ENCODE data around the gene TOR1AIP2. TPM values are rescaled to one million over a fixed set of nuclear protein-coding genes. Genes with fewer than 3 reads are reported as not detected.

TOR1AIP2 gene
- polyA plus RNA-seq, 1 of the 3 experiments (the other 2 are of a cell fraction), result 12.7 TPM

DNA sequence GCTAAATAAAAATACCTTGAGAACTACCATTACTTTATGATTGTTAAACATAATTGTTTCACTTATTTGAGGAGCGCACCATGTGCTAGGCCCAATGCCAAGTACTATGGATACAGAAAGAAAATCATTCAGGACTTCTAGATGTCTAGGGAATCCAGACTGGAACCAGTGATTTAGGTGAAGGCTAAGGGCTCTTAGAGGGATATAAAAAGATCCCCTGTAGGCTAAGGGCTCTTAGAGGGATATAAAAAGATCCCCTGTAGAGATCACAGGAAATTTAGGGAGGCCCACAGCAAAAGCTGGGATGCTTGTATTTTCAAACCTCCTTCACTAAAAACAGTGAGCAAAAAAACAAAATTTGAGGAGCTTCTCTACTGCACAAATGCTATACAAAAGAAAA, 6.7 kb downstream of the TOR1AIP2 start:
- peaks cover 94% of the 10 kb centered on the region for H4K20me1 ChIP-seq (ENCODE audit: insufficient read depth)

DNA sequence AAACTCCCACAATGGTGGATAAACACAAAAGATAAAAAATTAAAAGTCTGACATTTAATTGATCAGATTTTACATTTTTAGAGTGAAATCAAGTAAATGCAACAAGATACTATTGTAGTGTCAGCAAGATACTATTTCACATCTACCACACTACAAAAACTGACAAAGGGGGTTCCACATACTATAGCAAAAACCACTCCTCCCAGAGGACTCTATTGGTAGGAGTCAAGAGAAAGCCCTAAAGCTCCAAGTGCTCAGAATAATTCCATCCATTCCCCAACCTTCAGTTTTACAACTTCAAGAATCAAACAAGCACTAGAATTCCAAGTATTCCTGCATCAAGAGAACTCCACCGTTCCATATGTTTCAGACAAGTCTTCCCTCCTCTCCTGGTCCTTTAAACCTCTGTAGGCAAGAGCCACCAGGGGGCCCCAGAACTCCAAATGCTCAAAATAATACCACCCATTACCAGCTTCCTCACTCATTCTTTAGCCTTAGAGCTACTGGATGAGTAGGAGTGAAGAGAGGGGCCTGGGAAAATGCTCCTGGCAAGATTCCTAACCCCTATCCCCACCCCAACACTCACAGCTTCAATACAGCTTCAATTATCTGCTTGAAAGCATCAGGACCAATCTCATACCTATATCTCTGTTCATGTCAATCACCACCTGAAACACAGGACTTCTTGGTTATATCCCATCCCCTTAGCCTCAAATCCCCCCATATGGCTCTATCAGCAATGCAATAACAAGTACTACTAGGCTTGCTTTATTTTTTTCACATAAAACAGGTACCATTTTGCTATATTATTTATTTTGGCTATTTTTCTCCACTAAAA, 9.9 kb downstream of the TOR1AIP2 start:
- Histone ChIP-seq H3F3A (replicated peaks; ENCODE audit: insufficient read depth) (no peaks in the 10 kb centered on the region), H4K20me1 (ENCODE audit: insufficient read depth) (peaks cover 70% of the 10 kb centered on the region), H3K9me3 (no peaks in the 10 kb centered on the region), H3K4me2 (no peak overlapping the region), H3K79me2 (ENCODE audit: insufficient read depth) (peaks cover 98% of the 10 kb centered on the region), H3K4me1 (ENCODE audit: control insufficient read depth in 1 of 2, insufficient read depth in 2 of 2, low read depth in 1 of 2, low read length in 1 of 2) (peaks cover 0 to 4% of the 10 kb centered on the region in 2 experiments; a peak in 3 of 4 replicates), H3K9ac (no peak overlapping the region), H3K27me3 (ENCODE audit: insufficient read depth) (no peaks in the 10 kb centered on the region), H3K4me3 (ENCODE audit: low read depth in 2 of 2, low read length in 1 of 2) (no peak overlapping the region), H3K36me3 (replicated peaks in 1 of 2; ENCODE audit: control insufficient read depth in 1 of 2, insufficient read depth in 2 of 2, low read length in 1 of 2) (peaks cover 72 to 80% of the 10 kb centered on the region in 2 experiments), H2AFZ (ENCODE audit: low read depth) (no peak overlapping the region), H3K27ac (ENCODE audit: low read depth in 2 of 2, low read length in 1 of 2) (no peak overlapping the region), H3K9me2 (no peaks in the 10 kb centered on the region)
- POLR2A ChIA-PET, result no interaction called here
- DNase-seq, result peak; percentile 63
- CTCF ChIA-PET, result interaction anchor here (0.6 to 5.8 kb wide), 25 partner anchors 9 to 312 kb away, joined by 3 to 46 read pairs (median 4); partner anchors contain the start of genes CEP350 and TOR1AIP2
- WGBS (ENCODE audit: low lambda C conversion rate), result 44% methylated on average over 1 of the region's 1 CpG
- TF ChIP-seq SMC3 (IDR thresholded peaks at IDR 0.05; ENCODE audit: low read depth, low read length) (peak; percentile 52), GABPA (IDR thresholded peaks at IDR 0.05; ENCODE audit: low read depth) (no peak), MXI1 (IDR thresholded peaks at IDR 0.05; ENCODE audit: low read depth, low read length) (no peak), FOSL2 (IDR thresholded peaks at IDR 0.05; ENCODE audit: borderline replicate concordance, low read depth) (no peak), TCF12 (IDR thresholded peaks at IDR 0.05) (no peak), RAD21 (IDR thresholded peaks at IDR 0.05; ENCODE audit: low read length) (peak; percentile 65), TAF1 (IDR thresholded peaks at IDR 0.05; ENCODE audit: borderline replicate concordance, low read depth, low read length) (no peak), ELF1 (IDR thresholded peaks at IDR 0.05) (no peak), FOXM1 (IDR thresholded peaks at IDR 0.05; ENCODE audit: low read depth) (no peak), EP300 (IDR thresholded peaks at IDR 0.05; ENCODE audit: borderline replicate concordance in 1 of 2, low read depth in 1 of 2, low read length in 1 of 2) (no peak), NFIC (IDR thresholded peaks at IDR 0.05; ENCODE audit: borderline replicate concordance) (no peak)
- TF ChIP-seq, protein P1, sequence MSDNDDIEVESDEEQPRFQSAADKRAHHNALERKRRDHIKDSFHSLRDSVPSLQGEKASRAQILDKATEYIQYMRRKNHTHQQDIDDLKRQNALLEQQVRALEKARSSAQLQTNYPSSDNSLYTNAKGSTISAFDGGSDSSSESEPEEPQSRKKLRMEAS (IDR thresholded peaks at IDR 0.05; ENCODE audit: low read depth), result no peak
- TF ChIP-seq, protein P2, sequence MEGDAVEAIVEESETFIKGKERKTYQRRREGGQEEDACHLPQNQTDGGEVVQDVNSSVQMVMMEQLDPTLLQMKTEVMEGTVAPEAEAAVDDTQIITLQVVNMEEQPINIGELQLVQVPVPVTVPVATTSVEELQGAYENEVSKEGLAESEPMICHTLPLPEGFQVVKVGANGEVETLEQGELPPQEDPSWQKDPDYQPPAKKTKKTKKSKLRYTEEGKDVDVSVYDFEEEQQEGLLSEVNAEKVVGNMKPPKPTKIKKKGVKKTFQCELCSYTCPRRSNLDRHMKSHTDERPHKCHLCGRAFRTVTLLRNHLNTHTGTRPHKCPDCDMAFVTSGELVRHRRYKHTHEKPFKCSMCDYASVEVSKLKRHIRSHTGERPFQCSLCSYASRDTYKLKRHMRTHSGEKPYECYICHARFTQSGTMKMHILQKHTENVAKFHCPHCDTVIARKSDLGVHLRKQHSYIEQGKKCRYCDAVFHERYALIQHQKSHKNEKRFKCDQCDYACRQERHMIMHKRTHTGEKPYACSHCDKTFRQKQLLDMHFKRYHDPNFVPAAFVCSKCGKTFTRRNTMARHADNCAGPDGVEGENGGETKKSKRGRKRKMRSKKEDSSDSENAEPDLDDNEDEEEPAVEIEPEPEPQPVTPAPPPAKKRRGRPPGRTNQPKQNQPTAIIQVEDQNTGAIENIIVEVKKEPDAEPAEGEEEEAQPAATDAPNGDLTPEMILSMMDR (IDR thresholded peaks at IDR 0.05), result peak; percentile 82
- TF ChIP-seq, protein P3, sequence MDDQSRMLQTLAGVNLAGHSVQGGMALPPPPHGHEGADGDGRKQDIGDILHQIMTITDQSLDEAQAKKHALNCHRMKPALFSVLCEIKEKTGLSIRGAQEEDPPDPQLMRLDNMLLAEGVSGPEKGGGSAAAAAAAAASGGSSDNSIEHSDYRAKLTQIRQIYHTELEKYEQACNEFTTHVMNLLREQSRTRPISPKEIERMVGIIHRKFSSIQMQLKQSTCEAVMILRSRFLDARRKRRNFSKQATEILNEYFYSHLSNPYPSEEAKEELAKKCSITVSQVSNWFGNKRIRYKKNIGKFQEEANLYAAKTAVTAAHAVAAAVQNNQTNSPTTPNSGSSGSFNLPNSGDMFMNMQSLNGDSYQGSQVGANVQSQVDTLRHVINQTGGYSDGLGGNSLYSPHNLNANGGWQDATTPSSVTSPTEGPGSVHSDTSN (IDR thresholded peaks at IDR 0.05), result no peak

More for the DNA sequence above, 6.7 kb downstream of the TOR1AIP2 start:
- TF ChIP-seq, protein P4, sequence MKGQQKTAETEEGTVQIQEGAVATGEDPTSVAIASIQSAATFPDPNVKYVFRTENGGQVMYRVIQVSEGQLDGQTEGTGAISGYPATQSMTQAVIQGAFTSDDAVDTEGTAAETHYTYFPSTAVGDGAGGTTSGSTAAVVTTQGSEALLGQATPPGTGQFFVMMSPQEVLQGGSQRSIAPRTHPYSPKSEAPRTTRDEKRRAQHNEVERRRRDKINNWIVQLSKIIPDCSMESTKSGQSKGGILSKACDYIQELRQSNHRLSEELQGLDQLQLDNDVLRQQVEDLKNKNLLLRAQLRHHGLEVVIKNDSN (IDR thresholded peaks at IDR 0.05; ENCODE audit: borderline replicate concordance, low read depth), result no peak
- TF ChIP-seq, protein P5, sequence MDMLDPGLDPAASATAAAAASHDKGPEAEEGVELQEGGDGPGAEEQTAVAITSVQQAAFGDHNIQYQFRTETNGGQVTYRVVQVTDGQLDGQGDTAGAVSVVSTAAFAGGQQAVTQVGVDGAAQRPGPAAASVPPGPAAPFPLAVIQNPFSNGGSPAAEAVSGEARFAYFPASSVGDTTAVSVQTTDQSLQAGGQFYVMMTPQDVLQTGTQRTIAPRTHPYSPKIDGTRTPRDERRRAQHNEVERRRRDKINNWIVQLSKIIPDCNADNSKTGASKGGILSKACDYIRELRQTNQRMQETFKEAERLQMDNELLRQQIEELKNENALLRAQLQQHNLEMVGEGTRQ (IDR thresholded peaks at IDR 0.05; ENCODE audit: borderline replicate concordance, low read depth, low read length), result no peak
- TF ChIP-seq, protein P3 (IDR thresholded peaks at IDR 0.05), result no peak
- no peak for TF ChIP-seq SMC3 (IDR thresholded peaks at IDR 0.05; ENCODE audit: low read depth, low read length)
- Histone ChIP-seq H3K27ac (ENCODE audit: low read depth in 2 of 2, low read length in 1 of 2) (no peak overlapping the region), H3K4me1 (ENCODE audit: control insufficient read depth in 1 of 2, insufficient read depth in 2 of 2, low read depth in 1 of 2, low read length in 1 of 2) (peaks cover 0 to 5% of the 10 kb centered on the region in 2 experiments; a peak in 3 of 4 replicates), H3K27me3 (ENCODE audit: insufficient read depth) (no peaks in the 10 kb centered on the region), H3K36me3 (replicated peaks in 1 of 2; ENCODE audit: control insufficient read depth in 1 of 2, insufficient read depth in 2 of 2, low read length in 1 of 2) (peaks cover 73 to 83% of the 10 kb centered on the region in 2 experiments), H3F3A (replicated peaks; ENCODE audit: insufficient read depth) (peaks cover 5% of the 10 kb centered on the region), H3K79me2 (ENCODE audit: insufficient read depth) (peaks cover 100% of the 10 kb centered on the region), H3K9ac (no peak overlapping the region), H3K4me3 (ENCODE audit: low read depth in 2 of 2, low read length in 1 of 2) (no peak overlapping the region), H3K9me2 (no peaks in the 10 kb centered on the region), H3K4me2 (no peak overlapping the region), H2AFZ (ENCODE audit: low read depth) (no peak overlapping the region), H3K9me3 (no peaks in the 10 kb centered on the region)
- DNase-seq, result no peak
- WGBS (ENCODE audit: low lambda C conversion rate), result 100% methylated on average over 1 of the region's 1 CpG
- POLR2A ChIA-PET, result no interaction called here
- CTCF ChIA-PET, result interaction anchor here (1.4 kb wide), 1 partner anchor 317 kb away, joined by 4 read pairs; no protein-coding TSS in a partner anchor

All from SK-N-SH (cell line).